A673 (cell line): Measurements from ENCODE around the gene NEURL1B. TPM values are rescaled to one million over a fixed set of nuclear protein-coding genes. Genes with fewer than 3 reads are reported as not detected.

ENCODE experiments used
- BruUV-seq: library from RNA; stranded (reverse); fragments of 400-500 nt; replicated peaks from 2 replicates; lab custom pipeline; 2021; lab: Mats Ljungman, UMichigan
- CTCF ChIA-PET: fragments of 300-600 bp; sonication (Branson Sonifier 250); formaldehyde crosslinking; loops from one replicate; lab custom pipeline; 2022; ENCODE audit warnings: antibody characterized with exemption; lab: Charles Lee
- POLR2A ChIA-PET: fragments of 300-600 bp; sonication (Branson Sonifier 250); formaldehyde crosslinking; loops from one replicate; lab custom pipeline; 2022; ENCODE audit warnings: antibody characterized with exemption; ENCODE audit not compliant: low non-redundant PET; lab: Charles Lee
- DNase-seq: peaks from one replicate; pipeline ENCODE4 v3.0.0-alpha.2; 2015; ENCODE audit warnings: low spot score
- H3K27ac ChIP-seq: fragments of 200-600 bp; sonication (generic); 2 replicates; pipeline ENCODE4 v1.5.1; 2016; ENCODE audit warnings: mixed run types, low read depth, mild to moderate bottlenecking, mixed read lengths, antibody characterized with exemption, low read length; ENCODE audit not compliant: poor library complexity, severe bottlenecking
- H3K27me3 ChIP-seq: fragments of 200-600 bp; sonication (generic); replicated peaks from 2 replicates; pipeline ENCODE4 v1.6.1; 2017; ENCODE audit warnings: mixed run types, low read depth, mild to moderate bottlenecking, mixed read lengths, antibody characterized with exemption, low read length; ENCODE audit not compliant: insufficient read depth, poor library complexity
- H3K36me3 ChIP-seq: fragments of 200-600 bp; sonication (generic); 2 replicates; pipeline ENCODE4 v1.6.1; 2016; ENCODE audit warnings: mixed run types, mild to moderate bottlenecking, mixed read lengths, antibody characterized with exemption, low read length; ENCODE audit not compliant: insufficient read depth, poor library complexity, severe bottlenecking
- H3K4me1 ChIP-seq: fragments of 200-600 bp; sonication (generic); 2 replicates; pipeline ENCODE4 v1.6.1; 2017; ENCODE audit warnings: mixed run types, mild to moderate bottlenecking, mixed read lengths, antibody characterized with exemption, low read length; ENCODE audit not compliant: insufficient read depth, poor library complexity, severe bottlenecking
- H3K4me3 ChIP-seq: fragments of 200-600 bp; sonication (generic); 2 replicates; pipeline ENCODE4 v1.5.1; 2016; ENCODE audit warnings: low read depth, mixed run types, mild to moderate bottlenecking, mixed read lengths, low read length; ENCODE audit not compliant: poor library complexity, severe bottlenecking
- H3K9me3 ChIP-seq: fragments of 200-600 bp; sonication (generic); 2 replicates; pipeline ENCODE4 v1.6.1; 2016; ENCODE audit warnings: mixed run types, low read depth, mild to moderate bottlenecking, mixed read lengths, antibody characterized with exemption, low read length; ENCODE audit not compliant: poor library complexity, severe bottlenecking
- EZH2 ChIP-seq: fragments of 200-600 bp; sonication (generic); IDR thresholded peaks from 2 replicates; pipeline ENCODE4 v1.6.1; 2017; ENCODE audit warnings: borderline replicate concordance, low read depth, mild to moderate bottlenecking, mixed read lengths, antibody characterized with exemption, low read length; ENCODE audit not compliant: poor library complexity, severe bottlenecking
- intact Hi-C: fragments of 100-400 bp; cut with micrococcal nuclease; formaldehyde crosslinking; loops from one replicate; pipeline ENCODE4 v1.10.0; 2022; ENCODE audit not compliant: unreplicated experiment
- total RNA-seq: library from RNA; stranded (reverse); gene quantifications from 2 replicates; pipeline ENCODE4 v1.2.3, GENCODE V29; 2021
- TF ChIP-seq, protein P1 (sequence below): fragments of 300-800, 200-600 bp; sonication (generic); conservative IDR thresholded peaks from 2 replicates; pipeline ENCODE4 v1.5.1; 2017; ENCODE audit warnings: low read depth, mild to moderate bottlenecking, antibody characterized with exemption, low read length, moderate library complexity, mixed read lengths

NEURL1B gene
- total RNA-seq, 1 experiment from 2014 or later = 5.1 TPM

DNA sequence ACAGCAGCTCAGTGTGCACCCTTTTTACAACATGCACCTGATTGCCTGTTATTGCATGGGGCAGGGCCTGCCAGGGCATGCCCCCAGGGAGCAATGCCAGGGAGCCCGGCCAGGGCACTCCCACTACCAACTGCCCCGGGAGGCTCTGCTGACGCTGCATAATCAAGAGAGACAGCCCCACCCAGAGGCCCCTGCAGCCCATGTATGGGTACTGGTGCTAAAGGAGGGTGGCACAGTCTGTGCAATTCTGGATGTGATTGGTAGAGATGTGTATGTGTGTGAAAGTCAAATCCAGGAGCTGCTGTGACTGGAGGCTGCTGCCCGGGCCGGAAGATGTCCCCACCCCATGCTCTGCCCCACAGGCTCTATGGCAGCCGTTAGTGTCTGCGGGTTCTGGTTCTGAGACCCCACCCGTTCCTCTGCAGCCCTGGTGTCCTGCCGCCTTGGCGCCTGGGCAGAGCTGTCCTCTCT is 3.9 kb upstream of the NEURL1B start:
- POLR2A ChIA-PET = no interaction called here
- no peaks in the 10 kb centered on the region for H3K27me3 ChIP-seq
- H3K4me3 ChIP-seq = no peak overlapping the region
- BruUV-seq = no TSS peak
- intact Hi-C loops = no loop called here
- no peaks in the 10 kb centered on the region for H3K36me3 ChIP-seq
- TF ChIP-seq, protein P1, sequence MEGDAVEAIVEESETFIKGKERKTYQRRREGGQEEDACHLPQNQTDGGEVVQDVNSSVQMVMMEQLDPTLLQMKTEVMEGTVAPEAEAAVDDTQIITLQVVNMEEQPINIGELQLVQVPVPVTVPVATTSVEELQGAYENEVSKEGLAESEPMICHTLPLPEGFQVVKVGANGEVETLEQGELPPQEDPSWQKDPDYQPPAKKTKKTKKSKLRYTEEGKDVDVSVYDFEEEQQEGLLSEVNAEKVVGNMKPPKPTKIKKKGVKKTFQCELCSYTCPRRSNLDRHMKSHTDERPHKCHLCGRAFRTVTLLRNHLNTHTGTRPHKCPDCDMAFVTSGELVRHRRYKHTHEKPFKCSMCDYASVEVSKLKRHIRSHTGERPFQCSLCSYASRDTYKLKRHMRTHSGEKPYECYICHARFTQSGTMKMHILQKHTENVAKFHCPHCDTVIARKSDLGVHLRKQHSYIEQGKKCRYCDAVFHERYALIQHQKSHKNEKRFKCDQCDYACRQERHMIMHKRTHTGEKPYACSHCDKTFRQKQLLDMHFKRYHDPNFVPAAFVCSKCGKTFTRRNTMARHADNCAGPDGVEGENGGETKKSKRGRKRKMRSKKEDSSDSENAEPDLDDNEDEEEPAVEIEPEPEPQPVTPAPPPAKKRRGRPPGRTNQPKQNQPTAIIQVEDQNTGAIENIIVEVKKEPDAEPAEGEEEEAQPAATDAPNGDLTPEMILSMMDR = no peak
- TF ChIP-seq EZH2 = no peak
- DNase-seq = no peak
- no peak overlapping the region for H3K27ac ChIP-seq
- CTCF ChIA-PET = no interaction called here
- H3K4me1 ChIP-seq = peaks cover 6% of the 10 kb centered on the region
- no peaks in the 10 kb centered on the region for H3K9me3 ChIP-seq

DNA sequence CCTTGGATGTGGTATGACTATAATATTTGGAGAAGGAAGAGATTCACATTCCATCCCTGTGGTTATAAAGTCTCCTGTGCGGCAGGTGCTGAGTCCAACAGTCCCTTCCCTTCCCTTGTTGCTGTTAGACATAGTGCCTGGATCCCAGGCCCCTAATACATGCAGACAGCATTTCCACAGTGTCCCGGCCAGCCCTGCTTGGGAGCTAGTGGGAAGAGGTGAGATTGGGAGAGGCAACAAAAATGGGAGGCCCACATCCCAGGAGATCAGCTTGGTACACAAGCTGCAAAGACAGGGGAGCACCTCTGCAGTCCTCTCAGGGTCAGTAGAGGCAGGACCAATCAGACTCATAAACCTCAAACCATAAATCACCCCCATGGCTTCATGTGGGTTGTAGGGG is 3.3 kb upstream of the NEURL1B start:
- no peak for TF ChIP-seq EZH2
- TF ChIP-seq, protein P1 = no peak

DNA sequence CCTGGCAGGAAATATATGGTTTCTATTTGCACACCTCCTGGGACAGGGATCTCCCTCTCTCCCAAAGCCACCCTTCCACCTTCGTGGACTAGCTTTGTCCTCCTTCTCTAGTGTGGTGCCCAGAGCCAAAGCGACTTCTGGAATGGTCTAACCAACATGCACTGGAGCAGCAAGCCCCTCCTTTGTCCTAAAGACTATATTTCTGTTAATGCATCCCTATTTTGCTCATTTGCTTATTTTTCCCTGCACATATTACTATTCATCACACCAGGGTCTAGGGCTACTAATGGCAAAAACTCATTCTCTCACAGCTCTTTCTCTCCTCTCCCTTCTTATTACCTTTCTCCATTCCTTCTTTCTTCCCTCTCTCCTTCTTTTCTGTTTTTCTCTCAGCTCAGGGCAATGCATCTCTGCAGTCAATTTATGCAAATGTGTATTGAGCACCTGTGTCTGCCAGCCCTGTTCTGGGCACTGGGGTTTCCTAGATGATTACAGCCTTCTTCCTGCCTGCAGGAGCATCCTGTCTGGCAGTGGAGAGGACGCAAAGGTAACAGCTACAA is 2.8 kb upstream of the NEURL1B start:
- POLR2A ChIA-PET = no interaction called here
- CTCF ChIA-PET = no interaction called here
- Histone ChIP-seq H3K27me3 (no peaks in the 10 kb centered on the region), H3K4me1 (peaks cover 6% of the 10 kb centered on the region), H3K4me3 (no peak overlapping the region), H3K27ac (no peak overlapping the region), H3K9me3 (no peaks in the 10 kb centered on the region), H3K36me3 (no peaks in the 10 kb centered on the region)
- TF ChIP-seq, protein P1 = no peak
- no peak for TF ChIP-seq EZH2
- no TSS peak for BruUV-seq
- intact Hi-C loops = no loop called here
- no peak for DNase-seq

More for the DNA sequence above, 3.3 kb upstream of the NEURL1B start:
- Histone ChIP-seq H3K36me3 (no peaks in the 10 kb centered on the region), H3K27me3 (no peaks in the 10 kb centered on the region), H3K4me3 (no peak overlapping the region), H3K9me3 (no peaks in the 10 kb centered on the region), H3K27ac (no peak overlapping the region), H3K4me1 (peaks cover 6% of the 10 kb centered on the region)
- POLR2A ChIA-PET = no interaction called here
- no TSS peak for BruUV-seq
- CTCF ChIA-PET = no interaction called here
- intact Hi-C loops = no loop called here
- no peak for DNase-seq
